NCI-H1048 (cell line): ENCODE data around the gene VOPP1.
"Not testable (repeated sequence)": the region's sequence is repeated elsewhere in the genome, so short reads cannot be mapped to it uniquely, and the experiment has no call there.

Source experiments
- DNase-seq: peaks from one replicate; lab custom pipeline; 2025; lab: John Stamatoyannopoulos, UW

Gene VOPP1

GRCh38 chr7:55510206-55510605 is 62.1 kb downstream of the VOPP1 start:
- DNase-seq, result not testable (repeated sequence)

GRCh38 chr7:55509322-55509721 is 63.0 kb downstream of the VOPP1 start:
- DNase-seq, result no peak

GRCh38 chr7:55508221-55509011 is 63.9 kb downstream of the VOPP1 start:
- no peak for DNase-seq

GRCh38 chr7:55507743-55508142 is 64.6 kb downstream of the VOPP1 start:
- DNase-seq, result no peak

- DNase-seq, result no peak
These were observed 67.2 kb downstream of the VOPP1 start for GRCh38 chr7:55504967-55505658.

GRCh38 chr7:55504093-55504859 is 68.0 kb downstream of the VOPP1 start:
- DNase-seq, result no peak

- DNase-seq, result no peak
These were observed 69.4 kb downstream of the VOPP1 start for GRCh38 chr7:55502858-55503440.

GRCh38 chr7:55502124-55502857 is 70.0 kb downstream of the VOPP1 start:
- DNase-seq, result no peak

- no peak for DNase-seq
These were observed 70.7 kb downstream of the VOPP1 start for GRCh38 chr7:55501611-55502010.

GRCh38 chr7:55500117-55500756 is 72.1 kb downstream of the VOPP1 start:
- DNase-seq, result no peak

GRCh38 chr7:55499591-55499990 is 72.7 kb downstream of the VOPP1 start:
- DNase-seq, result no peak

GRCh38 chr7:55498770-55499169 is 73.5 kb downstream of the VOPP1 start:
- no peak for DNase-seq

GRCh38 chr7:55498142-55498541 is 74.2 kb downstream of the VOPP1 start:
- DNase-seq, result no peak

- no peak for DNase-seq
These were observed 74.8 kb downstream of the VOPP1 start for GRCh38 chr7:55497521-55497920.

GRCh38 chr7:55496906-55497305 is 75.4 kb downstream of the VOPP1 start:
- no peak for DNase-seq

- no peak for DNase-seq
These were observed 77.4 kb downstream of the VOPP1 start for GRCh38 chr7:55494951-55495350.

- DNase-seq, result no peak
These were observed 78.9 kb downstream of the VOPP1 start for GRCh38 chr7:55493408-55493807.

- DNase-seq, result no peak
These were observed 81.0 kb downstream of the VOPP1 start for GRCh38 chr7:55491346-55491745.

GRCh38 chr7:55490099-55490498 is 82.2 kb downstream of the VOPP1 start:
- DNase-seq, result no peak

- DNase-seq, result no peak
These were observed 82.8 kb downstream of the VOPP1 start for GRCh38 chr7:55489552-55489951.

GRCh38 chr7:55488804-55489340 is 83.4 kb downstream of the VOPP1 start:
- no peak for DNase-seq
